Measurements from ENCODE around the gene TMEM135.
A peak's percentile ranks its signal among the peaks of the same experiment; 100 is the strongest.

Gene TMEM135

GRCh38 chr11:87368151-87368550, 330.4 kb downstream of the TMEM135 start:
- DNase-seq = no peak

- peak; percentile 74 for DNase-seq
These were observed 331.2 kb downstream of the TMEM135 start for GRCh38 chr11:87368858-87369480.

GRCh38 chr11:87369888-87370287, 332.2 kb downstream of the TMEM135 start:
- no peak for DNase-seq

- DNase-seq = no peak
These were observed 334.3 kb downstream of the TMEM135 start for GRCh38 chr11:87372065-87372464.
